Stomach (tissue), 9 donors: ENCODE data around the gene MMS19. TPM values are rescaled to one million over a fixed set of nuclear protein-coding genes. Genes with fewer than 3 reads are reported as not detected.
A peak's percentile ranks its signal among the peaks of the same experiment; 100 is the strongest.

Experiments used
- DNase-seq, 2 donors: peaks; one replicate each; pipeline versions ENCODE4 v3.0.0 to v3.0.0-alpha.2; 2013 to 2019
- H3K27ac ChIP-seq, 5 donors: fragments of 200-600 bp in 4 of 5; sonication (generic) in 4 of 5; one replicate each; pipeline ENCODE4 v1.5.1; 2013 to 2019; ENCODE audit warnings: mild to moderate bottlenecking in 1 of 5, moderate library complexity in 1 of 5
- H3K27me3 ChIP-seq, 3 donors: fragments of 200-600 bp; sonication (generic); one replicate each; pipeline ENCODE4 v1.5.1; 2017 to 2019; ENCODE audit warnings: mixed run types in 1 of 3
- H3K36me3 ChIP-seq, 4 donors: fragments of 200-600 bp; sonication (generic); 1 replicate in 3 of 4; 2 replicates in 1 of 4; pipeline ENCODE4 v1.5.1; 2016 to 2019
- H3K4me1 ChIP-seq, 4 donors: fragments of 200-600 bp; sonication (generic); one replicate each; pipeline ENCODE4 v1.5.1; 2016 to 2019
- H3K4me3 ChIP-seq, 4 donors: fragments of 200-600 bp; sonication (generic) in 3 of 4; one replicate each; pipeline ENCODE4 v1.5.1; 2016 to 2019; ENCODE audit warnings: mild to moderate bottlenecking in 1 of 4
- H3K9me3 ChIP-seq, 4 donors: fragments of 200-600 bp; sonication (generic); one replicate each; pipeline ENCODE4 v1.5.1; 2016 to 2019
- EP300 ChIP-seq: sonication (generic); formaldehyde crosslinking; IDR thresholded peaks from one replicate; pipeline ENCODE4 v1.6.1; 2017; ENCODE audit warnings: antibody characterized with exemption
- POLR2A ChIP-seq, 4 donors: fragments of 450-650 bp; IDR thresholded peaks; one replicate each; pipeline ENCODE4 v1.6.1; 2016; ENCODE audit warnings: antibody characterized with exemption in 4 of 4, control low read depth in 2 of 4, mild to moderate bottlenecking in 1 of 4, moderate library complexity in 1 of 4
- POLR2AphosphoS5 ChIP-seq, 3 donors: sonication (generic); formaldehyde crosslinking; IDR thresholded peaks; one replicate each; pipeline ENCODE4 v1.6.1; 2016; ENCODE audit warnings: antibody characterized with exemption in 3 of 3
- WGBS, 5 donors: extraction: QIAGEN DNeasy Blood & Tissue Kit in 3 of 5; methylation state at CpG; one replicate each; pipeline versions ENCODE4 v1.1.5 to v1.1.7; 2013 to 2018; 5-methylcytosine and 5-hydroxymethylcytosine counted together
- intact Hi-C: fragments of 100-400 bp; cut with DNase I; formaldehyde crosslinking; loops from one replicate; pipeline ENCODE4 v1.15.1; 2023; ENCODE audit warnings: low total_unique reads
- polyA plus RNA-seq, 3 donors: library from polyadenylated mRNA; stranded (reverse); fragments of 200-250 nt; gene quantifications; one replicate each; pipeline ENCODE4 v1.2.3, GENCODE V29; 2013
- total RNA-seq, 5 donors: library from RNA; depleted of rRNA; stranded (reverse); fragments of >200 nt; gene quantifications; one replicate each; pipeline versions ENCODE4 v1.1.0 to v1.2.3, GENCODE V29; 2014 to 2016
- TF ChIP-seq, protein P1 (sequence below), 7 experiments: fragments of 450-650 bp in 4 of 7; fragments of 200-600 bp in 3 of 7; sonication (generic) in 3 of 7; IDR thresholded peaks; one replicate each; pipeline ENCODE4 v1.5.1; 2016 to 2019; ENCODE audit warnings: antibody characterized with exemption in 7 of 7, control low read depth in 2 of 7, mild to moderate bottlenecking in 1 of 7
- donor health status: healthy with polysubstance abuse.
- donor health status: Bipolar disorder and iron deficiency.
- donor health status: healthy.

Gene MMS19
- total and polyA plus RNA-seq, 8 donors: 30.9 to 146 (median 58.4) TPM

DNA sequence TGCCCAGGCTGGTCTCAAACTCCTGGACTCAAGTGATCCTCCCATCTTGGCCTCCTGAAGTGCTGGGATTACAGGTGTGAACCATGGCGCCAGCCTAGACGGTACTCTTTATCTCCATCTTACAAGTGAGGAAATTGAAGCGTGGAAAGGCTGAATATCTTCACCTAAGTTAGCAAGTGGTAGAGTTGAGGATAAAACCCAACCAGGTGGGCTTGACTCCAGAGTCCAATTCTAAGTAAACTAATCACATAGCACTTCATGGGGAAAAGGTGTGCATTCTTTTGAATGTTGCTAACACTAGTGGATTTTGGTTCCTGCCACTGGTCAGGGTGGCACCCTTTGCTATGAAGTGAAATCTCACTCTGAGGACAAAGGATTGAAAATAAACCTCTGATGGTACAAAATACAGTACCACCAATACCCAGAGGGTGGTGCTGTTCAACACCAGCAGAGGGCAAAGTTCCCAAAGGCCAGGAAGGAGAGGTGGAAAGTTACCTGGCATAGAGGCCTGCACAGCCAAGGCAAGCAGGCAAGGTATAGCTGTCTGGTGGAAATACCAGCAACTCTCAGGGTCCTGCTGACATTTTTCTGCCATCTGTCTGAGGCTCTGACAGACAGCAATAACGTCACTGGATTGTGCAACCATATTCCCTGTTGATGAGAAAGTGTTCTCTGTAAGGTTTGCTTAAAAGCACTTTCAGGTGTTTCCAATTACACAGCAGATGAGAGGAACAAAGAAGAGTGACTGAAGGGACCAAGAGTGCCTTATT, 34.7 kb downstream of the MMS19 start:
- Histone ChIP-seq H3K4me3 (no peak overlapping the region), H3K9me3 (no peaks in the 10 kb centered on the region), H3K27ac (peak overlapping the region in 4 of 5 donors; percentile 4 to 39 (median 34)), H3K4me1 (peaks cover 0 to 10% (median 6%) of the 10 kb centered on the region in 4 donors), H3K27me3 (no peaks in the 10 kb centered on the region), H3K36me3 (peaks cover 93 to 100% (median 100%) of the 10 kb centered on the region in 4 donors)
- DNase-seq: peak; percentile 59 to 80
- TF ChIP-seq POLR2A (IDR thresholded peaks at IDR 0.05) (no peak), POLR2AphosphoS5 (IDR thresholded peaks at IDR 0.05) (peak in 1 of 3 donors; percentile 49)
- TF ChIP-seq, protein P1, sequence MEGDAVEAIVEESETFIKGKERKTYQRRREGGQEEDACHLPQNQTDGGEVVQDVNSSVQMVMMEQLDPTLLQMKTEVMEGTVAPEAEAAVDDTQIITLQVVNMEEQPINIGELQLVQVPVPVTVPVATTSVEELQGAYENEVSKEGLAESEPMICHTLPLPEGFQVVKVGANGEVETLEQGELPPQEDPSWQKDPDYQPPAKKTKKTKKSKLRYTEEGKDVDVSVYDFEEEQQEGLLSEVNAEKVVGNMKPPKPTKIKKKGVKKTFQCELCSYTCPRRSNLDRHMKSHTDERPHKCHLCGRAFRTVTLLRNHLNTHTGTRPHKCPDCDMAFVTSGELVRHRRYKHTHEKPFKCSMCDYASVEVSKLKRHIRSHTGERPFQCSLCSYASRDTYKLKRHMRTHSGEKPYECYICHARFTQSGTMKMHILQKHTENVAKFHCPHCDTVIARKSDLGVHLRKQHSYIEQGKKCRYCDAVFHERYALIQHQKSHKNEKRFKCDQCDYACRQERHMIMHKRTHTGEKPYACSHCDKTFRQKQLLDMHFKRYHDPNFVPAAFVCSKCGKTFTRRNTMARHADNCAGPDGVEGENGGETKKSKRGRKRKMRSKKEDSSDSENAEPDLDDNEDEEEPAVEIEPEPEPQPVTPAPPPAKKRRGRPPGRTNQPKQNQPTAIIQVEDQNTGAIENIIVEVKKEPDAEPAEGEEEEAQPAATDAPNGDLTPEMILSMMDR (IDR thresholded peaks at IDR 0.05): peak in 5 of 7 experiments; percentile 52 to 88 (median 76)
- 70 to 79% (median 74%) methylated on average over 4 of the region's 4 CpGs for WGBS, 5 donors
- intact Hi-C loops: loop anchor here (10.0 kb wide), 1 partner anchor 91 kb away; no protein-coding TSS in a partner anchor

DNA sequence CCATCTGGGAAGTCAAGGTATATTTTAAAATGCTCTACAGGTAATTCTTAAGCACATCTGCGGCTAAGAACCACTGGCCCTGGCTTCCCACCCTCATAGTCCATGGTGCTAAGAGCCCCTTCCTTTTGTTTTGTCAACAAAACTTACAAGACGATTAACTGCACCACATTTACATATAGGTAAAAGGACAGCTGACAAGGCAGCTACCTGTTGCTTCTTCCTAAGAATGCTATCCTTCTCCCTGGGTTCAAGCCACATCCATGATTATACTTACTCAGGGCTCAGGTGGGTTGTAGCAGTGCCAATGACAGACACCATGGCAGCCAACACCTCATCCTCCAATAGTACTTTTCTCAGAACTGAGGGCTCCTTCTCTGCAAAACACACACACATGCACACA, 35.9 kb downstream of the MMS19 start:
- H3K9me3 ChIP-seq: no peaks in the 10 kb centered on the region
- TF ChIP-seq POLR2AphosphoS5 (IDR thresholded peaks at IDR 0.05) (no peak), POLR2A (IDR thresholded peaks at IDR 0.05) (no peak), EP300 (no peak)
- TF ChIP-seq, protein P1 (IDR thresholded peaks at IDR 0.05): no peak
- no peak for DNase-seq
- no peak overlapping the region for H3K27ac ChIP-seq
- no peak overlapping the region for H3K4me3 ChIP-seq
- peaks cover 90 to 100% (median 100%) of the 10 kb centered on the region in 4 donors for H3K36me3 ChIP-seq
- intact Hi-C loops: loop anchor here (10.0 kb wide), 1 partner anchor 92 kb away; no protein-coding TSS in a partner anchor
- H3K4me1 ChIP-seq: peaks cover 0 to 10% (median 6%) of the 10 kb centered on the region in 4 donors
- no peaks in the 10 kb centered on the region for H3K27me3 ChIP-seq
- WGBS, 5 donors: 85 to 92% (median 88%) methylated on average over 2 of the region's 2 CpGs

DNA sequence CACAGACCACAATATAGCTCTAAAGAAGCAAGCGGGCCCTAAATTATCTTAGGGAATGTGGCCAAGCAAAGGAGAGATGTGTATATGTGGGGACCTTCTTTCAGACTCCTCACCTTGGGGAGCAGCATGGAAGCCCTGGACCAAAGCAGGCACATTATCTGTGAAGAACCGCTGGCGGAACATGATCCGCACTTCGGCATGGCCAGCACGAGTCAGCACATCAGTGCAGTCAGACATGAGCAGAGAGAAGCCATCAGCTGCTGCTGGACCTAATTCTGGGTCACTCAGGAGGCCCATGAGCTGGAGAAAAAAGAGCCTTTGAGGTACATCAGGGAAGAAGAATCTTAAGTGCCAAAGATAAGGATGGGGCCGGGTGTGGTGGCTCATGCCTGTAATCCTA, 38.3 kb downstream of the MMS19 start:
- no peak overlapping the region for H3K27ac ChIP-seq
- TF ChIP-seq POLR2A (IDR thresholded peaks at IDR 0.05) (no peak), POLR2AphosphoS5 (IDR thresholded peaks at IDR 0.05) (no peak), EP300 (no peak)
- TF ChIP-seq, protein P1 (IDR thresholded peaks at IDR 0.05): no peak
- intact Hi-C loops: loop anchor here (10.0 kb wide), 1 partner anchor 95 kb away; no protein-coding TSS in a partner anchor
- peaks cover 85 to 100% (median 99%) of the 10 kb centered on the region in 4 donors for H3K36me3 ChIP-seq
- no peak overlapping the region for H3K4me3 ChIP-seq
- H3K27me3 ChIP-seq: no peaks in the 10 kb centered on the region
- 74 to 82% (median 81%) methylated on average over 7 of the region's 7 CpGs for WGBS, 5 donors
- H3K9me3 ChIP-seq: no peaks in the 10 kb centered on the region
- peaks cover 6 to 17% (median 13%) of the 10 kb centered on the region in 4 donors for H3K4me1 ChIP-seq
- DNase-seq: no peak

DNA sequence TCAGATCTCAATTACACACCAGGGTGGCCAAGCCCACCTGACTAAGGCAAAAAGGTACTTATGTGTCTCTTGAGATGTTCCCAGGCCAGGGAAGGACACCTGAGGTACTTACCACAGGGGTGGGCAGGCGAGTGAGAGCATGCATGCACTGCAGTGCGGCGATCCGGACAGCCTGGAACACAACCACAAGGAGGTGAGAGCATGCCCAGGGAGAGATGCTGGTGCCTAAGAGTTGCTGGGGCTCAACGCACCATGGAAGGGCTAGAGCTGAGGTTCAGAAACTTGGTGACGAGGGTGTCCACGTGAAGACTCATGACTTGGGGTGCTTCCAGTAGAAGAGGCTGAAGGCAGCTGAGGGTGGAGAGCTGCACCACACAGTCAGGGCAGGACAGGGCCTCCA, 39.1 kb downstream of the MMS19 start:
- Histone ChIP-seq H3K27me3 (no peaks in the 10 kb centered on the region), H3K36me3 (peaks cover 79 to 96% (median 95%) of the 10 kb centered on the region in 4 donors), H3K4me1 (peaks cover 10 to 20% (median 19%) of the 10 kb centered on the region in 4 donors), H3K9me3 (no peaks in the 10 kb centered on the region), H3K27ac (no peak overlapping the region), H3K4me3 (no peak overlapping the region)
- no peak for TF ChIP-seq POLR2AphosphoS5 (IDR thresholded peaks at IDR 0.05)
- TF ChIP-seq EP300: no peak
- TF ChIP-seq, protein P1 (IDR thresholded peaks at IDR 0.05): no peak
- TF ChIP-seq POLR2A (IDR thresholded peaks at IDR 0.05): no peak
- intact Hi-C loops: no loop called here
- no peak for DNase-seq
- 93 to 95% (median 93%) methylated on average over 7 of the region's 7 CpGs for WGBS, 5 donors
